Body of pancreas (tissue), 4 donors: Measurements from ENCODE around the gene DUS3L.

ENCODE experiments used
- POLR2A ChIP-seq, 3 donors: fragments of 450-650 bp; IDR thresholded peaks; one replicate each; pipeline ENCODE4 v1.6.1; 2016; ENCODE audit warnings: antibody characterized with exemption in 3 of 3, mild to moderate bottlenecking in 2 of 3
- TF ChIP-seq, protein P1 (sequence below), 7 experiments: fragments of 450-650 bp in 4 of 7; fragments of 200-600 bp in 3 of 7; sonication (generic) in 3 of 7; IDR thresholded peaks; one replicate each; pipeline ENCODE4 v1.5.1; 2016 to 2019; ENCODE audit warnings: antibody characterized with exemption in 7 of 7

- TF ChIP-seq POLR2A (IDR thresholded peaks at IDR 0.05): no peak
- TF ChIP-seq, protein P1, sequence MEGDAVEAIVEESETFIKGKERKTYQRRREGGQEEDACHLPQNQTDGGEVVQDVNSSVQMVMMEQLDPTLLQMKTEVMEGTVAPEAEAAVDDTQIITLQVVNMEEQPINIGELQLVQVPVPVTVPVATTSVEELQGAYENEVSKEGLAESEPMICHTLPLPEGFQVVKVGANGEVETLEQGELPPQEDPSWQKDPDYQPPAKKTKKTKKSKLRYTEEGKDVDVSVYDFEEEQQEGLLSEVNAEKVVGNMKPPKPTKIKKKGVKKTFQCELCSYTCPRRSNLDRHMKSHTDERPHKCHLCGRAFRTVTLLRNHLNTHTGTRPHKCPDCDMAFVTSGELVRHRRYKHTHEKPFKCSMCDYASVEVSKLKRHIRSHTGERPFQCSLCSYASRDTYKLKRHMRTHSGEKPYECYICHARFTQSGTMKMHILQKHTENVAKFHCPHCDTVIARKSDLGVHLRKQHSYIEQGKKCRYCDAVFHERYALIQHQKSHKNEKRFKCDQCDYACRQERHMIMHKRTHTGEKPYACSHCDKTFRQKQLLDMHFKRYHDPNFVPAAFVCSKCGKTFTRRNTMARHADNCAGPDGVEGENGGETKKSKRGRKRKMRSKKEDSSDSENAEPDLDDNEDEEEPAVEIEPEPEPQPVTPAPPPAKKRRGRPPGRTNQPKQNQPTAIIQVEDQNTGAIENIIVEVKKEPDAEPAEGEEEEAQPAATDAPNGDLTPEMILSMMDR (IDR thresholded peaks at IDR 0.05): no peak
These were observed 18.5 kb upstream of the DUS3L start for GRCh38 chr19:5809469-5809868.
